Fibroblast of mammary gland (primary cell): ENCODE data around the gene SH3TC2.

Experiments
- DNase-seq: peaks from one replicate; pipeline ENCODE4 v3.0.0-alpha.2; 2010; ENCODE audit warnings: low read depth
- H3K4me3 ChIP-seq: 2 replicates; pipeline ENCODE4 v1.5.1; 2011; ENCODE audit warnings: low read depth, mild to moderate bottlenecking, low read length, moderate library complexity; ENCODE audit not compliant: control insufficient read depth
- TF ChIP-seq, protein P1 (sequence below): conservative IDR thresholded peaks from 2 replicates; pipeline ENCODE4 v1.5.1; 2011; ENCODE audit warnings: low read depth, low read length, inconsistent platforms; ENCODE audit not compliant: control insufficient read depth, insufficient read depth

SH3TC2 gene

DNA sequence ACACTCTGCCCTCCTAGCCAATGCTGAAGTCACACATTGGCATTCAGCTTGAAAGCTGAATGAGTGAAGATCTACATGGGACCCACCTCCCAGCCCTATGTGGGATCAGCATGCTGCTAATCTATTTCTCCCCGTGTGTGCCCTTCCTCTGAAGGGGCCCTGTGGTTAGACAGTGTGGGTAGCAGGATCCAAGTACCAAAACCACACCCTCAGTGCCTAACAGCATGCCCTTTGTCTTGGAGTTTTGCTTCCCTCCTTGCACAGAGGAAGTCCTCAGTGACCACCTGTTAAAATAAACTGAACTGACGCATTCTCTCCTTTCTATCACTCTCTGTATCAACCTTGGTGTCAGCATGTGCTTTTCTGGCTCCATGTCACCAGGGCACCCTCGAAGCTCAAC, 25.0 kb downstream of the SH3TC2 start:
- no peak overlapping the region for H3K4me3 ChIP-seq
- DNase-seq, result no peak
- TF ChIP-seq, protein P1, sequence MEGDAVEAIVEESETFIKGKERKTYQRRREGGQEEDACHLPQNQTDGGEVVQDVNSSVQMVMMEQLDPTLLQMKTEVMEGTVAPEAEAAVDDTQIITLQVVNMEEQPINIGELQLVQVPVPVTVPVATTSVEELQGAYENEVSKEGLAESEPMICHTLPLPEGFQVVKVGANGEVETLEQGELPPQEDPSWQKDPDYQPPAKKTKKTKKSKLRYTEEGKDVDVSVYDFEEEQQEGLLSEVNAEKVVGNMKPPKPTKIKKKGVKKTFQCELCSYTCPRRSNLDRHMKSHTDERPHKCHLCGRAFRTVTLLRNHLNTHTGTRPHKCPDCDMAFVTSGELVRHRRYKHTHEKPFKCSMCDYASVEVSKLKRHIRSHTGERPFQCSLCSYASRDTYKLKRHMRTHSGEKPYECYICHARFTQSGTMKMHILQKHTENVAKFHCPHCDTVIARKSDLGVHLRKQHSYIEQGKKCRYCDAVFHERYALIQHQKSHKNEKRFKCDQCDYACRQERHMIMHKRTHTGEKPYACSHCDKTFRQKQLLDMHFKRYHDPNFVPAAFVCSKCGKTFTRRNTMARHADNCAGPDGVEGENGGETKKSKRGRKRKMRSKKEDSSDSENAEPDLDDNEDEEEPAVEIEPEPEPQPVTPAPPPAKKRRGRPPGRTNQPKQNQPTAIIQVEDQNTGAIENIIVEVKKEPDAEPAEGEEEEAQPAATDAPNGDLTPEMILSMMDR, result no peak

DNA sequence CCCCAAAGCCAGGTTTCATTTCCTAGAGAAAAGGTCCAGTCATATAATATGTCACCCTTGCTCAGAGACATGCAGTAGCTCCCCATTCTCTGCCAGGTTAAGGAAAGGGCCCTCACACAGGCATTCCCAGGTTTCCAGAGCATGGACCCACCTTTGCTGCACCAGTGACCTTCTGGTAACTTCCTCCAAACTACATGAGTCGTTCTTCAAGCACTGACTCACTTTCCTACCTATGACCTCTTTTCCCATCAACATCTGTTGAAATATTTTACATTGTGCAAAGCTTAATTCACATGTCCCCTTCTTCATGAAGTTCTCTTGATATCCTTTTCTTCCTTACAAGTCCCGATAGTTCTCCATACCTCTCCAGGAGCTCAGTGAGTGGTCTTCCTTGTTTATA, 25.9 kb downstream of the SH3TC2 start:
- TF ChIP-seq, protein P1, result no peak
- H3K4me3 ChIP-seq, result no peak overlapping the region
- DNase-seq, result peak; percentile 41

DNA sequence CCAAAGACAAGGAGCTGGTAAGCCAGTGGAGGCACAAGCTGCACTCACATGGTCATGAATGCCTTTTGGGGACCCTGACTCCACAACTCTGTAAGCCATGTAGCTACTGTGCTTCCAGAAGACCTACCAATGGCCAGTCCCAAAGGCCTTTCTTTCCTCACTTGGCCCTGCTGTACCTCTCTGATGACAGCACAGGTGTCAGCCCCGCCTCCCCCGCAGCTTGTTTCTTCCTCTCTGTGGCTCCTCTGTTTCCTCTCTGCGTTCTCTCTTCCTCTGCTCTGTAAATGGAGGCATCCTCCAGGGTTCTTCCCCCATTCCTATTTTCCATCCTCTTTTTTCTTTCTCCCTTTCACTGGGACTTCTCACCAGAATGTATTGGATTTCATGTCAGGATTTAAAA, 26.7 kb downstream of the SH3TC2 start:
- no peak overlapping the region for H3K4me3 ChIP-seq
- TF ChIP-seq, protein P1, result no peak
- DNase-seq, result no peak

DNA sequence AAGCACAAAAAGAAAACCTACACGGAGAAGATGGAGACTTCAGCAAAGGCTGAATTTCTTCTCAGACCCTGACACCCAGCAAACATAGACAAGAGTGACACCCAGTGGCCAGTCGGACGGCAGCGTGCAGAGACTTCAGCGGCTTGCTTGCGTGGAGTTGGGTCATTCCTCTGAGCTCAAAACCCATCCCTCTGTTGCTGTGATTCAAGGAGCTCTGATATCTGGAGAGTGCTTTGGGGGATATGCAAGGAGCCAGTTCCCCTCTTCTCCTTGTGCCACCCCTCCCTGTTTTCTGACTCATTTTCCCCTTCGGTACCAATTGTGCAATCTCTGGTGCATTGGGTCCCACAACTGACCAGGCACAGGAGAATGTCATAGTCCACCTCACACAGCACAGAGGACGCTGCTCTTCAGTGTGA, 27.5 kb downstream of the SH3TC2 start:
- TF ChIP-seq, protein P1, result peak; percentile 97
- no peak overlapping the region for H3K4me3 ChIP-seq
- DNase-seq, result peak; percentile 76

DNA sequence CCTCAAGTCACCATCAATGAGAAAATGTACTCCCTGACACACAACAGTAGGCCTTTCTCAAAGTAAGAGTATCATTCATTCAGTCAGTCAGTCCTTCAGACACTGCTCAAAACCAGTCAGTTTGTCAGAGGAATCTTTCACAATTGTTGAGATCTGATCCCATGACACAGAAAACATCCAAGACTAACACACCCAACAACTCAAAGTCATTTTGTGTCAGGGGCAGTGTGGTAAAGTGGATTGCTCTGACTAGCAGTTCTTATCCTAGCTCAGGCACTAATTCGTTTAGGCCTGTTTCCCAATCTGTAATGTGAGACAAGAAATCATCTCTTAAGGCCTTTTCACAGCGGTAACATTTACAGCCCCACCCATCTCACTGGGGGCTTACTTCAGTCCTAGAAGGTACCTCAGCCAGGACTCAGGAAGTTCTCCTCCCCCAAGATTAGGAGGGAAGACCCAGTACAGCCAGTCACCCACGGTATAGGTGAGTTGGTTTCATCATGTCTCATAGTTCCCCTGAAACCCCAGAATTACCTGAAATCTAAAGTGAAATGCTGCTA, 31.9 kb downstream of the SH3TC2 start:
- no peak overlapping the region for H3K4me3 ChIP-seq
- TF ChIP-seq, protein P1, result no peak
- DNase-seq, result no peak

DNA sequence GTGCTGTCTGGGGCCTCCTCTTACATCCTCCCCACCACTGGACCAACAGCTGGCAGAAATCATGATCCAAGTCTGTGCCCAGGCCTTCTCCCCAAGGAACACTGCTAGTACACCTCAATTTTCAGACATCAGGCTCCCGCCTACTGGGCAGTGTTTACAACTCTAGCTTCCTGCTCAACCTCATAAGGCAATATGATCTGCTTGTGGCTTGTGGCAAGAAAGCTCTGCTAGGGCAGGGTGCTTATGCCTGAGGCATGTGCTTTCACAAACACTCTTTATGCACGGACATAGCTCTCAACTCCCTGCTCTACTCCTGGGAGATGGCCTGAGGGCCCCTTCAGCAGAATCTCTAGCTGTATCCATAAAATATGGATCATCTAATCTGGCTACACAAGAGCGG, 32.5 kb downstream of the SH3TC2 start:
- TF ChIP-seq, protein P1, result no peak
- DNase-seq, result no peak
- H3K4me3 ChIP-seq, result no peak overlapping the region

DNA sequence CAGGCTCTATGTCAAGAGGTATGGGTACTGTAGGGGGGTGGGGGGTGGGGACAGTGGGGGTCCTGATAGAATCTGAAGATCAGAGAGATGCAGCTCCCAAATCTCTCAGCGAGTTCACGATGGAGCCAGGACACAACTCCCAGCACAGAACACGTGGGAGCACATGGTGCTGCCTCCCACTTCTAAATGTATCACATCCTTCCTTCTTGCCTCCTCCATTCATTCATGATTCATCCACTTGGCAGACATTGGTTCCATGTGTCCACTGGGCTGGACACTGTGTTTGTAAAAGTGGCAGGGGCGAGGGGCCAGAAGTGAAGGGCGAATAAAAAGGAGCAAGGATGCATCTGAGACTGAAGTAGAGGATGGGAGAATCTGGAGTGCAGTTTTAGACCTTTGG, 33.9 kb downstream of the SH3TC2 start:
- TF ChIP-seq, protein P1, result no peak
- peak; percentile 59 for DNase-seq

More for the DNA sequence above, 33.9 kb downstream of the SH3TC2 start:
- no peak overlapping the region for H3K4me3 ChIP-seq
